Left ventricle myocardium inferior (tissue), 1 donor: ENCODE measurements around the gene ARL16. TPM values are rescaled to one million over a fixed set of nuclear protein-coding genes. Genes with fewer than 3 reads are reported as not detected.

Experiments
- DNase-seq: peaks from one replicate; pipeline ENCODE4 v3.0.0-alpha.2; 2020
- H3K27ac ChIP-seq: fragments of 200-600 bp; replicated peaks from 2 replicates; pipeline ENCODE4 v1.8.0; 2021
- H3K27me3 ChIP-seq: fragments of 200-600 bp; 2 replicates; pipeline ENCODE4 v1.8.0; 2021; ENCODE audit warnings: low read depth
- H3K36me3 ChIP-seq: fragments of 200-600 bp; 2 replicates; pipeline ENCODE4 v1.8.0; 2021
- H3K4me1 ChIP-seq: fragments of 200-600 bp; 2 replicates; pipeline ENCODE4 v1.8.0; 2021
- H3K4me3 ChIP-seq: fragments of 200-600 bp; 2 replicates; pipeline ENCODE4 v1.8.0; 2021; ENCODE audit warnings: mild to moderate bottlenecking, moderate library complexity
- H3K9me3 ChIP-seq: fragments of 200-600 bp; replicated peaks from 2 replicates; pipeline ENCODE4 v1.8.0; 2021
- intact Hi-C: fragments of 100-400 bp; cut with micrococcal nuclease; formaldehyde crosslinking; loops from one replicate; pipeline ENCODE4 v1.11.0; 2022
- total RNA-seq: library from RNA; stranded (reverse); fragmentation: NEBNext Ultra II Directional; extraction: Animal tissue kit (Norgen Biotek cat#: 25700); gene quantifications from one replicate; pipeline ENCODE4 v1.2.1, GENCODE V29; 2021
- TF ChIP-seq, protein P1 (sequence below): fragments of 200-600 bp; IDR thresholded peaks from 2 replicates; pipeline ENCODE4 v1.8.0; 2021; ENCODE audit warnings: antibody characterized with exemption, mild to moderate bottlenecking, borderline replicate concordance
- donor health status: DM: no; HTN: yes; CAD: no; lungs with severe emphysema.

Gene ARL16
- total RNA-seq, 1 donor from 2014 or later: 9.0 TPM

GRCh38 chr17:81652906-81653771 is 30.5 kb downstream of the ARL16 start:
- TF ChIP-seq, protein P1, sequence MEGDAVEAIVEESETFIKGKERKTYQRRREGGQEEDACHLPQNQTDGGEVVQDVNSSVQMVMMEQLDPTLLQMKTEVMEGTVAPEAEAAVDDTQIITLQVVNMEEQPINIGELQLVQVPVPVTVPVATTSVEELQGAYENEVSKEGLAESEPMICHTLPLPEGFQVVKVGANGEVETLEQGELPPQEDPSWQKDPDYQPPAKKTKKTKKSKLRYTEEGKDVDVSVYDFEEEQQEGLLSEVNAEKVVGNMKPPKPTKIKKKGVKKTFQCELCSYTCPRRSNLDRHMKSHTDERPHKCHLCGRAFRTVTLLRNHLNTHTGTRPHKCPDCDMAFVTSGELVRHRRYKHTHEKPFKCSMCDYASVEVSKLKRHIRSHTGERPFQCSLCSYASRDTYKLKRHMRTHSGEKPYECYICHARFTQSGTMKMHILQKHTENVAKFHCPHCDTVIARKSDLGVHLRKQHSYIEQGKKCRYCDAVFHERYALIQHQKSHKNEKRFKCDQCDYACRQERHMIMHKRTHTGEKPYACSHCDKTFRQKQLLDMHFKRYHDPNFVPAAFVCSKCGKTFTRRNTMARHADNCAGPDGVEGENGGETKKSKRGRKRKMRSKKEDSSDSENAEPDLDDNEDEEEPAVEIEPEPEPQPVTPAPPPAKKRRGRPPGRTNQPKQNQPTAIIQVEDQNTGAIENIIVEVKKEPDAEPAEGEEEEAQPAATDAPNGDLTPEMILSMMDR: no peak
- intact Hi-C loops: no loop called here
- Histone ChIP-seq H3K9me3 (no peaks in the 10 kb centered on the region), H3K27me3 (peaks cover 61% of the 10 kb centered on the region), H3K4me1 (peaks cover 10% of the 10 kb centered on the region), H3K4me3 (no peak overlapping the region), H3K36me3 (no peaks in the 10 kb centered on the region), H3K27ac (no peak overlapping the region)
- DNase-seq: no peak

- H3K4me3 ChIP-seq: no peak overlapping the region
- H3K36me3 ChIP-seq: no peaks in the 10 kb centered on the region
- intact Hi-C loops: no loop called here
- H3K27me3 ChIP-seq: peaks cover 75% of the 10 kb centered on the region
- TF ChIP-seq, protein P1: no peak
- H3K9me3 ChIP-seq: no peaks in the 10 kb centered on the region
- peaks cover 4% of the 10 kb centered on the region for H3K4me1 ChIP-seq
- H3K27ac ChIP-seq: no peak overlapping the region
- DNase-seq: no peak
Measured at GRCh38 chr17:81651692-81652091, 31.9 kb downstream of the ARL16 start.

GRCh38 chr17:81650951-81651350 is 32.6 kb downstream of the ARL16 start:
- Histone ChIP-seq H3K27ac (no peak overlapping the region), H3K36me3 (no peaks in the 10 kb centered on the region), H3K4me1 (no peaks in the 10 kb centered on the region), H3K27me3 (peaks cover 79% of the 10 kb centered on the region), H3K9me3 (no peaks in the 10 kb centered on the region), H3K4me3 (no peak overlapping the region)
- intact Hi-C loops: no loop called here
- DNase-seq: no peak
- TF ChIP-seq, protein P1: no peak

- Histone ChIP-seq H3K9me3 (no peaks in the 10 kb centered on the region), H3K36me3 (no peaks in the 10 kb centered on the region), H3K4me3 (no peak overlapping the region), H3K4me1 (no peaks in the 10 kb centered on the region), H3K27ac (no peak overlapping the region), H3K27me3 (peaks cover 72% of the 10 kb centered on the region)
- intact Hi-C loops: no loop called here
- DNase-seq: no peak
- TF ChIP-seq, protein P1: no peak
Measured at GRCh38 chr17:81648707-81649085, 34.9 kb downstream of the ARL16 start.

- TF ChIP-seq, protein P1: no peak
- Histone ChIP-seq H3K9me3 (no peaks in the 10 kb centered on the region), H3K36me3 (no peaks in the 10 kb centered on the region), H3K4me3 (peak overlapping the region; percentile 30), H3K27ac (no peak overlapping the region), H3K4me1 (no peaks in the 10 kb centered on the region), H3K27me3 (peaks cover 66% of the 10 kb centered on the region)
- no peak for DNase-seq
- intact Hi-C loops: no loop called here
Measured at GRCh38 chr17:81648013-81648706, 35.4 kb downstream of the ARL16 start.
